C4-2B (cell line): ENCODE data around the gene MMP17.

Source experiments
- ZFX ChIP-seq: fragments of 450-650 bp; IDR thresholded peaks from 2 replicates; pipeline ENCODE4 v1.6.1; 2017
- TF ChIP-seq, protein P1 (sequence below): fragments of 450-650 bp; conservative IDR thresholded peaks from 2 replicates; pipeline ENCODE4 v1.5.1; 2017; ENCODE audit warnings: mild to moderate bottlenecking

DNA sequence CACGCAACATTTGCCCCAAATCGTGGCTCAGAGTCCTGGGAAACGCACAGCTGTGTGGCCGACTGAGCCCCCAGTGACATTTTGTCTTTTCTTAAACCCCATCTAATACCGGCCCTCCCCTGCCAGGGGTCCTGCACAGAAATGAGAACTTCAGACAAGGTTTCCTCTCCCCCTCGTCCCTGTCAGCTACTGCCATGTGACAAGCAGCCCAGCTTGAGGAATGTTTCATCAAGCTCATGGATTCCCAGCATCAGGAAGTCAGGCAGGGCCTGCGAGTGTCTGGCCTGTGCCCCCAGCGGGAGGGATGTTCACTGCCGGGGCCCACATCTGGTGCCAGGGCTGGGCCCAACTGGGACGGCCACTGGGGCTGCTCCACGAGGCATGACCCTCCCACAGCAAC is 15.9 kb downstream of the MMP17 start:
- no peak for TF ChIP-seq ZFX
- TF ChIP-seq, protein P1, sequence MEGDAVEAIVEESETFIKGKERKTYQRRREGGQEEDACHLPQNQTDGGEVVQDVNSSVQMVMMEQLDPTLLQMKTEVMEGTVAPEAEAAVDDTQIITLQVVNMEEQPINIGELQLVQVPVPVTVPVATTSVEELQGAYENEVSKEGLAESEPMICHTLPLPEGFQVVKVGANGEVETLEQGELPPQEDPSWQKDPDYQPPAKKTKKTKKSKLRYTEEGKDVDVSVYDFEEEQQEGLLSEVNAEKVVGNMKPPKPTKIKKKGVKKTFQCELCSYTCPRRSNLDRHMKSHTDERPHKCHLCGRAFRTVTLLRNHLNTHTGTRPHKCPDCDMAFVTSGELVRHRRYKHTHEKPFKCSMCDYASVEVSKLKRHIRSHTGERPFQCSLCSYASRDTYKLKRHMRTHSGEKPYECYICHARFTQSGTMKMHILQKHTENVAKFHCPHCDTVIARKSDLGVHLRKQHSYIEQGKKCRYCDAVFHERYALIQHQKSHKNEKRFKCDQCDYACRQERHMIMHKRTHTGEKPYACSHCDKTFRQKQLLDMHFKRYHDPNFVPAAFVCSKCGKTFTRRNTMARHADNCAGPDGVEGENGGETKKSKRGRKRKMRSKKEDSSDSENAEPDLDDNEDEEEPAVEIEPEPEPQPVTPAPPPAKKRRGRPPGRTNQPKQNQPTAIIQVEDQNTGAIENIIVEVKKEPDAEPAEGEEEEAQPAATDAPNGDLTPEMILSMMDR, result no peak
